Activated CD8-positive, alpha-beta T cell treated with anti-CD3 and anti-CD28 coated beads for 36 hours (primary cell): ENCODE results near the gene FBRSL1. TPM values are rescaled to one million over a fixed set of nuclear protein-coding genes. Genes with fewer than 3 reads are reported as not detected.
"Not testable (repeated sequence)": the region's sequence is repeated elsewhere in the genome, so short reads cannot be mapped to it uniquely, and the experiment has no call there.

Experiments
- ATAC-seq: fragments of 200-7000 bp; cut with Tn5 transposase; one replicate; pipeline ENCODE4 v1.10.0; 2021; ENCODE audit warnings: mild to moderate bottlenecking, moderate library complexity
- CTCF ChIA-PET: fragments of 350-600 bp; sonication (Branson Sonifier 250); formaldehyde crosslinking; loops from one replicate; lab custom pipeline; 2021; ENCODE audit warnings: antibody characterized with exemption; lab: Charles Lee
- POLR2A ChIA-PET: fragments of 350-600 bp; sonication (Branson Sonifier 250); formaldehyde crosslinking; loops from one replicate; lab custom pipeline; 2021; ENCODE audit warnings: antibody characterized with exemption; lab: Charles Lee
- DNase-seq: peaks from one replicate; pipeline ENCODE4 v3.0.0-alpha.2; 2020
- H3K27ac Mint-ChIP-seq: one replicate; pipeline ENCODE4 v1.8.0; 2021; ENCODE audit warnings: mild to moderate bottlenecking, mixed read lengths
- H3K27me3 Mint-ChIP-seq: one replicate; pipeline ENCODE4 v1.8.0; 2021; ENCODE audit warnings: mixed read lengths
- H3K36me3 Mint-ChIP-seq: one replicate; pipeline ENCODE4 v1.8.0; 2021; ENCODE audit warnings: low read depth, mixed read lengths
- H3K4me1 Mint-ChIP-seq: one replicate; pipeline ENCODE4 v1.8.0; 2021; ENCODE audit warnings: low read depth, mixed read lengths
- H3K4me3 Mint-ChIP-seq: one replicate; pipeline ENCODE4 v1.8.0; 2021; ENCODE audit warnings: mild to moderate bottlenecking, moderate library complexity, mixed read lengths
- H3K9me3 Mint-ChIP-seq: one replicate; pipeline ENCODE4 v1.8.0; 2021; ENCODE audit warnings: mixed read lengths
- intact Hi-C: fragments of 100-400 bp; cut with micrococcal nuclease; formaldehyde crosslinking; loops from one replicate; pipeline ENCODE4 v1.10.0; 2022
- total RNA-seq, 2 experiments: library from RNA; stranded (reverse); gene quantifications; one replicate each; pipeline ENCODE4 v1.2.3, GENCODE V29; 2021
- TF ChIP-seq, protein P1 (sequence below): fragments of 200-600 bp; IDR thresholded peaks from one replicate; pipeline ENCODE4 v1.8.0; 2022; ENCODE audit warnings: antibody characterized with exemption, mild to moderate bottlenecking

Gene FBRSL1
- 10 to 100 TPM; 41.4 to 48.1 TPM for total RNA-seq

DNA sequence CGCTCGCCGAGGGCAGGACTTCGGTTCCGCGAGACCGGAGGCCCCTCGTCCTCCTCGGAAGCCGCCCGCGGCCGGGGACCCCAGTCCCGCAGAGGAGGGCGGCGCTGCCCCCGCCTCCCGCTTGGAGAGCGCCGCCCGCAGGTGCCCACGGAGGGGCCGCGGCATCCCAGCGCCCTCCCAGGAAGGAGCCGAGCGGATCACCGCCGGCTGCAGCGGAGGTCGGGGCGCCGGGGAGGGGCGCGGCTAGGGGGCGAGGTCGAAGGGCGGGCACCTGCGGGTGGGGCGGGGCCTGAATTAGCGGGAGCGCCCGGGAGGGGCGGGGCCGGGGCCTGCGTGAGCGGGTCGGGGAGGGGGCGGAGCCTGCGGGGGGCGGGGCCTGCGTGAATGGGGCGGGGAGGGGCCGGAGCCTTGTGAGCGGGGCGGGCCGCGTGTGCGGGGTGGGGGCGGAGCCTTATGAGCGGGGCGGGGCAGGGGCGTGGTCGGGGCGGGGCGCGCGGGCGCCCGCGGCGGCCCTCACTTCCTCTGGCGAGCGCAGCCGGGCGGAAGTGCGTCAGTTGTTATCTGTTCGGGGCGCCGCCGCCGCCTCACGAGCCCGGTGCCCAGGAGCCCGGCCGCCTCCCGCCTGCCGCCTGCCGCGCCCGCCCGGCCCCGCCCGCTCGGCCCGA is at the start of gene FBRSL1:
Gene FBRSL1, plus strand, starts transcription at position 550 of the 665 bp plus-strand sequence.
- Mint-ChIP-seq H3K4me1 (peaks cover 58% of the 10 kb centered on the region), H3K27ac (peak within 1 kb of the TSS; percentile 94), H3K36me3 (peaks cover 7% of the 10 kb centered on the region), H3K27me3 (no peaks in the 10 kb centered on the region), H3K9me3 (no peaks in the 10 kb centered on the region), H3K4me3 (peak within 1 kb of the TSS; percentile 70)
- POLR2A ChIA-PET: interaction anchor here (1.6 kb wide), 1 partner anchor 12 kb away, joined by 4 read pairs; no protein-coding TSS in a partner anchor
- peak; percentile 76 for ATAC-seq
- DNase-seq: peak; percentile 94
- intact Hi-C loops: no loop called here
- CTCF ChIA-PET: no interaction called here
- TF ChIP-seq, protein P1, sequence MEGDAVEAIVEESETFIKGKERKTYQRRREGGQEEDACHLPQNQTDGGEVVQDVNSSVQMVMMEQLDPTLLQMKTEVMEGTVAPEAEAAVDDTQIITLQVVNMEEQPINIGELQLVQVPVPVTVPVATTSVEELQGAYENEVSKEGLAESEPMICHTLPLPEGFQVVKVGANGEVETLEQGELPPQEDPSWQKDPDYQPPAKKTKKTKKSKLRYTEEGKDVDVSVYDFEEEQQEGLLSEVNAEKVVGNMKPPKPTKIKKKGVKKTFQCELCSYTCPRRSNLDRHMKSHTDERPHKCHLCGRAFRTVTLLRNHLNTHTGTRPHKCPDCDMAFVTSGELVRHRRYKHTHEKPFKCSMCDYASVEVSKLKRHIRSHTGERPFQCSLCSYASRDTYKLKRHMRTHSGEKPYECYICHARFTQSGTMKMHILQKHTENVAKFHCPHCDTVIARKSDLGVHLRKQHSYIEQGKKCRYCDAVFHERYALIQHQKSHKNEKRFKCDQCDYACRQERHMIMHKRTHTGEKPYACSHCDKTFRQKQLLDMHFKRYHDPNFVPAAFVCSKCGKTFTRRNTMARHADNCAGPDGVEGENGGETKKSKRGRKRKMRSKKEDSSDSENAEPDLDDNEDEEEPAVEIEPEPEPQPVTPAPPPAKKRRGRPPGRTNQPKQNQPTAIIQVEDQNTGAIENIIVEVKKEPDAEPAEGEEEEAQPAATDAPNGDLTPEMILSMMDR: no peak

DNA sequence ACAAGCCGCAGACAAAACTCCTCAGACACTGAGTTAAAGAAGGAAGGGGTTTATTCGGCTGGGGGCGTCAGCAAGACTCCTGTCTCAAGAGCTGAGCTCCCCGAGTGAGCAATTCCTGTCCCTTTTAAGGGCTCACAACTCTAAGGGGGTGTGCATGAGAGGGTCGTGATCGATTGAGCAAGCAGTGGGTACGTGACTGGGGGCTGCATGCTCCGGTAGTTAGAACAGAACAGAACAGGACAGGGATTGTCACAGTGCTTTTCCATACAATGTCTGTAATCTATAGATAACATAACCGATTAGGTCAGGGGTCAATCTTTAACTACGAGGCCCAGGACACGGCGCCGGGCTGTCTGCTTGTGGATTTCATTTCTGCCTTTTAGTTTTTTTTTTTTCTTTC is 49.5 kb upstream of the FBRSL1 start:
- H3K9me3 Mint-ChIP-seq, POLR2A ChIA-PET, CTCF ChIA-PET, ATAC-seq, H3K27me3 Mint-ChIP-seq, intact Hi-C loops, H3K27ac Mint-ChIP-seq, H3K36me3 Mint-ChIP-seq, H3K4me3 Mint-ChIP-seq, DNase-seq: not testable (repeated sequence)
- peaks cover 47% of the 10 kb centered on the region for H3K4me1 Mint-ChIP-seq

DNA sequence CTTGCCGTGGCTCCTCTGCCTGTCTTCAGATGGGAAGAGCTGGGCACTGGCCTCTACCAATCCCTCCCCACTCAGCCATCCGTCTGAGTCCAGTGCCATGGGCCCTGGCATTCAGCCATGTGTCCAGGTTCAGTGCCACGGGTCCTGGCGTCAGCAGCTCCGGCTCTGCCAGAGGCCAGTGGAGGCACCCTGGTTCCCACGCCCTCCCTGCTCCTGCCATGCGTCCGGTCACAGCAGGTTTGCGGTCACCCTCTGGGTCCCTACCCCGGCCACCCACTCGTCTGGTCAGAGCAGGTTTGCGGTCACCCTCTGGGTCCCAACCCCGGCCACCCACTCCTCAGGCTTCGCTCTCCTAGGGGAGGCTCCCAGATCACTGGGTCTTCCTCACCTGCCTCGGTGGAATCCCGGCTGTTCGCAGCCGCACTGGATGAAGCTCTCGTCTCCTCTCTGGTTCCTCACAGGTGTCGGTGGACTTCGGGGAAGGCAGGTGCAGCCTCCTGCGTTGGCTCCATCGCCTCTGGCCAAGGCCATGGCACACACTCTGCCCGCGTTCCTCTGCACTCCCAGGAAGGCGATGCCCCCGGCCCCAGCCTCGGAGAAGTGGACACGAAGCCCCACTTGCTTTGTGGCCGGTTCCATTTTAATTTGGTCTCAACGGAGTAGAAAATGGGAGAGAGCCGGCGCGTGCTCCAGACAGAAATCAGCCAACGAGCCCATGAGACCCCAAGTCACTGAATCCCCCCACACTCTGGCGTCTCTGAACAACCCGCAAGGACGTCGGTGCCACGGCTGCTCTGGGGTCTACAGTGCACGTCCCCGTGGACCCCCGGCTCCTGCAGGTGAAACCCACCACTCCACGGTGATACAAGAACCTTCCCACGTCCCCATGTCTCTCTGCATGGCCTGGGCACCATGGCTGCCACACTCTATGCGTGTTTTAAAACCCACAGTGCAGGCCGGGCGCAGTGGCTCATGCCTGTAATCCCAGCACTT is 47.8 kb upstream of the FBRSL1 start:
- H3K36me3 Mint-ChIP-seq: peaks cover 2% of the 10 kb centered on the region
- no peaks in the 10 kb centered on the region for H3K27me3 Mint-ChIP-seq
- H3K27ac Mint-ChIP-seq: no peak overlapping the region
- ChIA-PET CTCF (no interaction called here), POLR2A (interaction anchor here (0.5 kb wide), 1 partner anchor 592 kb away, joined by 3 read pairs; no protein-coding TSS in a partner anchor)
- intact Hi-C loops: no loop called here
- ATAC-seq (no peak), DNase-seq (no peak)
- peaks cover 55% of the 10 kb centered on the region for H3K4me1 Mint-ChIP-seq
- TF ChIP-seq, protein P1: no peak
- H3K9me3 Mint-ChIP-seq: no peaks in the 10 kb centered on the region
- H3K4me3 Mint-ChIP-seq: no peak overlapping the region

DNA sequence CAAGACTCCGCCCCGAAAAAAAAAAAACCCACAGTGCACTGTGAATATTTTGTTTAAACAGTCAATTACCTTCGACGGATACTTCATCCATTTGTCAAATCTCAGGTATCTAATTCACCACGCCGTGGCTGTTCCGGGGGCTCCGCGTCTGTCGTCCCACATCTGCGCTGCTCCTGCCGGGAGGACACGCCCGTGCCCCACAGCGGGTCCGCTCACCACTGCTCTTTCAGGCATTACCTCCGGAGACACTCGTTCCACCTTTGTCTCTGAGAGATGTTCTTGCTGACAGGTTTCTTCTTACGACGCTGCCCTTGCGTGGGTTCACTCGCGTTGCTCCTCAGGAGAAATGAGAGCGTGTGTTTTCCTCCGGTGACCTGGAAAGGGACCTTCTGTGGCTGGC is 46.9 kb upstream of the FBRSL1 start:
- TF ChIP-seq, protein P1: no peak
- ATAC-seq (no peak), DNase-seq (no peak)
- Mint-ChIP-seq H3K36me3 (peaks cover 2% of the 10 kb centered on the region), H3K27me3 (no peaks in the 10 kb centered on the region), H3K27ac (peak overlapping the region; percentile 99), H3K4me1 (peaks cover 57% of the 10 kb centered on the region), H3K9me3 (no peaks in the 10 kb centered on the region), H3K4me3 (peak overlapping the region; percentile 0)
- ChIA-PET CTCF (interaction anchor here (1.3 kb wide), 1 partner anchor 290 kb away, joined by 3 read pairs; no protein-coding TSS in a partner anchor), POLR2A (no interaction called here)
- intact Hi-C loops: no loop called here

DNA sequence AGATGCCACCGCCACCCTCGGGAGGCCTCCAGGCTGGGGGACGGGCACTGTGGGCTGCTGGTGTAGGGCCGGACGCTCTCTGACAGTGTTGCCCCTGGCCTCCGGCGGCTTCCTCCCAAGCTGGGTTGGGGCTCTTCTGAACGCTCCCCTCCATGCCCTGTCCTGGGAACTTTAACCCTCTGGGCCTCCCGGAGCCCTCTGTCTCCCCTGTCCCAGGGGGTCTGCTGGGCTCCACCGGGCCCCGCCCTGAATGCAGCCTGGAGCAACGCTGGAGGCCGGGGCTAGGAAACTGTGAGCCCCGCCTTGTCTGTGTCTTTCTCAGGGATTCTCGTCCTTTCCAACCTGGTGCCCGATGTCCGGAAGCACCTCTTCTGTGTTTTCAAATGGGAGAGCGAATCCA is 45.7 kb upstream of the FBRSL1 start:
- H3K27ac Mint-ChIP-seq: peak overlapping the region; percentile 99
- no peaks in the 10 kb centered on the region for H3K27me3 Mint-ChIP-seq
- ChIA-PET CTCF (interaction anchor here (1.3 kb wide), 1 partner anchor 291 kb away, joined by 3 read pairs; no protein-coding TSS in a partner anchor), POLR2A (no interaction called here)
- intact Hi-C loops: no loop called here
- no peaks in the 10 kb centered on the region for H3K9me3 Mint-ChIP-seq
- H3K36me3 Mint-ChIP-seq: peaks cover 2% of the 10 kb centered on the region
- ATAC-seq (no peak), DNase-seq (no peak)
- H3K4me3 Mint-ChIP-seq: peak overlapping the region; percentile 92
- peaks cover 50% of the 10 kb centered on the region for H3K4me1 Mint-ChIP-seq
- TF ChIP-seq, protein P1: no peak
